Femur (tissue), 1 donor: ENCODE data around the gene SPTBN2.

ENCODE experiments used
- DNase-seq: peaks from one replicate; pipeline ENCODE4 v3.0.0-alpha.2; 2017

SPTBN2 gene

GRCh38 chr11:66637557-66638176 is 91.3 kb downstream of the SPTBN2 start:
- DNase-seq: no peak

- DNase-seq: no peak
These were observed 92.6 kb downstream of the SPTBN2 start for GRCh38 chr11:66636411-66636810.
